ENCODE measurements around the gene SHH. TPM values are rescaled to one million over a fixed set of nuclear protein-coding genes. Genes with fewer than 3 reads are reported as not detected.

SHH gene
- total and polyA plus RNA-seq, 2 experiments from 2014 or later = not detected

GRCh38 chr7:155751409-155751808 lies 60.9 kb downstream of the SHH start:
- Histone ChIP-seq H3K79me2 (replicated peaks; ENCODE audit: insufficient read depth) (peaks cover 99% of the 10 kb centered on the region), H3K36me3 (ENCODE audit: insufficient read depth) (peaks cover 4% of the 10 kb centered on the region; the same call in 1 of the 2 replicates), H4K20me1 (replicated peaks; ENCODE audit: insufficient read depth) (peaks cover 41% of the 10 kb centered on the region), H3K4me1 (ENCODE audit: insufficient read depth) (peaks cover 10% of the 10 kb centered on the region; the same call in 1 of the 2 replicates), H3K27me3 (ENCODE audit: insufficient read depth) (no peaks in the 10 kb centered on the region), H3K4me2 (no peak overlapping the region), H3K27ac (ENCODE audit: low read depth) (no peak overlapping the region), H2AFZ (no peak overlapping the region), H3F3A (replicated peaks; ENCODE audit: low read depth) (no peaks in the 10 kb centered on the region), H3K4me3 (no peak overlapping the region), H3K9me2 (ENCODE audit: insufficient read depth) (no peaks in the 10 kb centered on the region)
- no peak overlapping the region for H3K4me3 Mint-ChIP-seq
- H3K9me3 Mint-ChIP-seq = peaks cover 3% of the 10 kb centered on the region; the same call in 2 of the 3 replicates
- TF ChIP-seq ZNF114 (CRISPR knock-in tag; IDR thresholded peaks at IDR 0.05) = no peak
- TF ChIP-seq, protein P1, sequence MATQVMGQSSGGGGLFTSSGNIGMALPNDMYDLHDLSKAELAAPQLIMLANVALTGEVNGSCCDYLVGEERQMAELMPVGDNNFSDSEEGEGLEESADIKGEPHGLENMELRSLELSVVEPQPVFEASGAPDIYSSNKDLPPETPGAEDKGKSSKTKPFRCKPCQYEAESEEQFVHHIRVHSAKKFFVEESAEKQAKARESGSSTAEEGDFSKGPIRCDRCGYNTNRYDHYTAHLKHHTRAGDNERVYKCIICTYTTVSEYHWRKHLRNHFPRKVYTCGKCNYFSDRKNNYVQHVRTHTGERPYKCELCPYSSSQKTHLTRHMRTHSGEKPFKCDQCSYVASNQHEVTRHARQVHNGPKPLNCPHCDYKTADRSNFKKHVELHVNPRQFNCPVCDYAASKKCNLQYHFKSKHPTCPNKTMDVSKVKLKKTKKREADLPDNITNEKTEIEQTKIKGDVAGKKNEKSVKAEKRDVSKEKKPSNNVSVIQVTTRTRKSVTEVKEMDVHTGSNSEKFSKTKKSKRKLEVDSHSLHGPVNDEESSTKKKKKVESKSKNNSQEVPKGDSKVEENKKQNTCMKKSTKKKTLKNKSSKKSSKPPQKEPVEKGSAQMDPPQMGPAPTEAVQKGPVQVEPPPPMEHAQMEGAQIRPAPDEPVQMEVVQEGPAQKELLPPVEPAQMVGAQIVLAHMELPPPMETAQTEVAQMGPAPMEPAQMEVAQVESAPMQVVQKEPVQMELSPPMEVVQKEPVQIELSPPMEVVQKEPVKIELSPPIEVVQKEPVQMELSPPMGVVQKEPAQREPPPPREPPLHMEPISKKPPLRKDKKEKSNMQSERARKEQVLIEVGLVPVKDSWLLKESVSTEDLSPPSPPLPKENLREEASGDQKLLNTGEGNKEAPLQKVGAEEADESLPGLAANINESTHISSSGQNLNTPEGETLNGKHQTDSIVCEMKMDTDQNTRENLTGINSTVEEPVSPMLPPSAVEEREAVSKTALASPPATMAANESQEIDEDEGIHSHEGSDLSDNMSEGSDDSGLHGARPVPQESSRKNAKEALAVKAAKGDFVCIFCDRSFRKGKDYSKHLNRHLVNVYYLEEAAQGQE (IDR thresholded peaks at IDR 0.05; ENCODE audit: unreplicated experiment) = no peak
- TF ChIP-seq JUNB (IDR thresholded peaks at IDR 0.05; ENCODE audit: unreplicated experiment) = no peak
- TF ChIP-seq, protein P2, sequence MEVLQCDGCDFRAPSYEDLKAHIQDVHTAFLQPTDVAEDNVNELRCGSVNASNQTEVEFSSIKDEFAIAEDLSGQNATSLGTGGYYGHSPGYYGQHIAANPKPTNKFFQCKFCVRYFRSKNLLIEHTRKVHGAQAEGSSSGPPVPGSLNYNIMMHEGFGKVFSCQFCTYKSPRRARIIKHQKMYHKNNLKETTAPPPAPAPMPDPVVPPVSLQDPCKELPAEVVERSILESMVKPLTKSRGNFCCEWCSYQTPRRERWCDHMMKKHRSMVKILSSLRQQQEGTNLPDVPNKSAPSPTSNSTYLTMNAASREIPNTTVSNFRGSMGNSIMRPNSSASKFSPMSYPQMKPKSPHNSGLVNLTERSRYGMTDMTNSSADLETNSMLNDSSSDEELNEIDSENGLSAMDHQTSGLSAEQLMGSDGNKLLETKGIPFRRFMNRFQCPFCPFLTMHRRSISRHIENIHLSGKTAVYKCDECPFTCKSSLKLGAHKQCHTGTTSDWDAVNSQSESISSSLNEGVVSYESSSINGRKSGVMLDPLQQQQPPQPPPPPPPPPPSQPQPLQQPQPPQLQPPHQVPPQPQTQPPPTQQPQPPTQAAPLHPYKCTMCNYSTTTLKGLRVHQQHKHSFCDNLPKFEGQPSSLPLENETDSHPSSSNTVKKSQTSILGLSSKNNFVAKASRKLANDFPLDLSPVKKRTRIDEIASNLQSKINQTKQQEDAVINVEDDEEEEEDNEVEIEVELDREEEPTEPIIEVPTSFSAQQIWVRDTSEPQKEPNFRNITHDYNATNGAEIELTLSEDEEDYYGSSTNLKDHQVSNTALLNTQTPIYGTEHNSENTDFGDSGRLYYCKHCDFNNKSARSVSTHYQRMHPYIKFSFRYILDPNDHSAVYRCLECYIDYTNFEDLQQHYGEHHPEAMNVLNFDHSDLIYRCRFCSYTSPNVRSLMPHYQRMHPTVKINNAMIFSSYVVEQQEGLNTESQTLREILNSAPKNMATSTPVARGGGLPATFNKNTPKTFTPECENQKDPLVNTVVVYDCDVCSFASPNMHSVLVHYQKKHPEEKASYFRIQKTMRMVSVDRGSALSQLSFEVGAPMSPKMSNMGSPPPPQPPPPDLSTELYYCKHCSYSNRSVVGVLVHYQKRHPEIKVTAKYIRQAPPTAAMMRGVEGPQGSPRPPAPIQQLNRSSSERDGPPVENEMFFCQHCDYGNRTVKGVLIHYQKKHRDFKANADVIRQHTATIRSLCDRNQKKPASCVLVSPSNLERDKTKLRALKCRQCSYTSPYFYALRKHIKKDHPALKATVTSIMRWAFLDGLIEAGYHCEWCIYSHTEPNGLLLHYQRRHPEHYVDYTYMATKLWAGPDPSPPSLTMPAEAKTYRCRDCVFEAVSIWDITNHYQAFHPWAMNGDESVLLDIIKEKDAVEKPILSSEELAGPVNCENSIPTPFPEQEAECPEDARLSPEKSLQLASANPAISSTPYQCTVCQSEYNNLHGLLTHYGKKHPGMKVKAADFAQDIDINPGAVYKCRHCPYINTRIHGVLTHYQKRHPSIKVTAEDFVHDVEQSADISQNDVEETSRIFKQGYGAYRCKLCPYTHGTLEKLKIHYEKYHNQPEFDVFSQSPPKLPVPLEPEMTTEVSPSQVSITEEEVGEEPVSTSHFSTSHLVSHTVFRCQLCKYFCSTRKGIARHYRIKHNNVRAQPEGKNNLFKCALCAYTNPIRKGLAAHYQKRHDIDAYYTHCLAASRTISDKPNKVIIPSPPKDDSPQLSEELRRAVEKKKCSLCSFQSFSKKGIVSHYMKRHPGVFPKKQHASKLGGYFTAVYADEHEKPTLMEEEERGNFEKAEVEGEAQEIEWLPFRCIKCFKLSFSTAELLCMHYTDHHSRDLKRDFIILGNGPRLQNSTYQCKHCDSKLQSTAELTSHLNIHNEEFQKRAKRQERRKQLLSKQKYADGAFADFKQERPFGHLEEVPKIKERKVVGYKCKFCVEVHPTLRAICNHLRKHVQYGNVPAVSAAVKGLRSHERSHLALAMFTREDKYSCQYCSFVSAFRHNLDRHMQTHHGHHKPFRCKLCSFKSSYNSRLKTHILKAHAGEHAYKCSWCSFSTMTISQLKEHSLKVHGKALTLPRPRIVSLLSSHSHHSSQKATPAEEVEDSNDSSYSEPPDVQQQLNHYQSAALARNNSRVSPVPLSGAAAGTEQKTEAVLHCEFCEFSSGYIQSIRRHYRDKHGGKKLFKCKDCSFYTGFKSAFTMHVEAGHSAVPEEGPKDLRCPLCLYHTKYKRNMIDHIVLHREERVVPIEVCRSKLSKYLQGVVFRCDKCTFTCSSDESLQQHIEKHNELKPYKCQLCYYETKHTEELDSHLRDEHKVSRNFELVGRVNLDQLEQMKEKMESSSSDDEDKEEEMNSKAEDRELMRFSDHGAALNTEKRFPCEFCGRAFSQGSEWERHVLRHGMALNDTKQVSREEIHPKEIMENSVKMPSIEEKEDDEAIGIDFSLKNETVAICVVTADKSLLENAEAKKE (CRISPR knock-in tag; IDR thresholded peaks at IDR 0.05) = no peak
- TF ChIP-seq, protein P3, sequence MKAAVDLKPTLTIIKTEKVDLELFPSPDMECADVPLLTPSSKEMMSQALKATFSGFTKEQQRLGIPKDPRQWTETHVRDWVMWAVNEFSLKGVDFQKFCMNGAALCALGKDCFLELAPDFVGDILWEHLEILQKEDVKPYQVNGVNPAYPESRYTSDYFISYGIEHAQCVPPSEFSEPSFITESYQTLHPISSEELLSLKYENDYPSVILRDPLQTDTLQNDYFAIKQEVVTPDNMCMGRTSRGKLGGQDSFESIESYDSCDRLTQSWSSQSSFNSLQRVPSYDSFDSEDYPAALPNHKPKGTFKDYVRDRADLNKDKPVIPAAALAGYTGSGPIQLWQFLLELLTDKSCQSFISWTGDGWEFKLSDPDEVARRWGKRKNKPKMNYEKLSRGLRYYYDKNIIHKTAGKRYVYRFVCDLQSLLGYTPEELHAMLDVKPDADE (IDR thresholded peaks at IDR 0.05) = no peak
- no peak for ATAC-seq
- H3K27me3 Mint-ChIP-seq (ENCODE audit: insufficient read depth, low read depth, poor library complexity) = no peaks in the 10 kb centered on the region
- H3K36me3 Mint-ChIP-seq (ENCODE audit: low read depth) = peaks cover 10% of the 10 kb centered on the region; the same call in 2 of the 3 replicates
- peaks cover 44% of the 10 kb centered on the region for H3K4me1 Mint-ChIP-seq
- DNase-seq (ENCODE audit: low spot score) = no peak
- no peak overlapping the region for H3K27ac Mint-ChIP-seq

All from GM23338 (cell line).